Spleen (tissue), 7 donors: Measurements from ENCODE around the gene BRD3.

Experiments used
- POLR2A ChIP-seq, 3 donors: fragments of 450-650 bp; IDR thresholded peaks; one replicate each; pipeline ENCODE4 v1.5.1; 2017; ENCODE audit warnings: antibody characterized with exemption in 3 of 3, mild to moderate bottlenecking in 1 of 3
- POLR2AphosphoS5 ChIP-seq, 3 donors: sonication (generic); formaldehyde crosslinking; IDR thresholded peaks; one replicate each; pipeline ENCODE4 v1.5.1; 2017; ENCODE audit warnings: antibody characterized with exemption in 3 of 3
- TF ChIP-seq, protein P1 (sequence below), 11 experiments: fragments of 200-600 bp in 7 of 11; fragments of 450-650 bp in 4 of 11; sonication (generic) in 4 of 11; IDR thresholded peaks in 8 of 11; conservative IDR thresholded peaks in 3 of 11; 1 replicate in 7 of 11; 2 replicates in 4 of 11; pipeline versions ENCODE4 v1.4.0 to v1.8.0; 2016 to 2021; ENCODE audit warnings: antibody characterized with exemption in 11 of 11, inconsistent platforms in 4 of 11, mild to moderate bottlenecking in 1 of 11
- donor health status: DM: no; HTN: no; CAD: no; lungs with moderate emphysema.
- donor health status: DM: no; HTN: no; CAD: no.
- donor health status: DM: no; HTN: no; CAD: no.

DNA sequence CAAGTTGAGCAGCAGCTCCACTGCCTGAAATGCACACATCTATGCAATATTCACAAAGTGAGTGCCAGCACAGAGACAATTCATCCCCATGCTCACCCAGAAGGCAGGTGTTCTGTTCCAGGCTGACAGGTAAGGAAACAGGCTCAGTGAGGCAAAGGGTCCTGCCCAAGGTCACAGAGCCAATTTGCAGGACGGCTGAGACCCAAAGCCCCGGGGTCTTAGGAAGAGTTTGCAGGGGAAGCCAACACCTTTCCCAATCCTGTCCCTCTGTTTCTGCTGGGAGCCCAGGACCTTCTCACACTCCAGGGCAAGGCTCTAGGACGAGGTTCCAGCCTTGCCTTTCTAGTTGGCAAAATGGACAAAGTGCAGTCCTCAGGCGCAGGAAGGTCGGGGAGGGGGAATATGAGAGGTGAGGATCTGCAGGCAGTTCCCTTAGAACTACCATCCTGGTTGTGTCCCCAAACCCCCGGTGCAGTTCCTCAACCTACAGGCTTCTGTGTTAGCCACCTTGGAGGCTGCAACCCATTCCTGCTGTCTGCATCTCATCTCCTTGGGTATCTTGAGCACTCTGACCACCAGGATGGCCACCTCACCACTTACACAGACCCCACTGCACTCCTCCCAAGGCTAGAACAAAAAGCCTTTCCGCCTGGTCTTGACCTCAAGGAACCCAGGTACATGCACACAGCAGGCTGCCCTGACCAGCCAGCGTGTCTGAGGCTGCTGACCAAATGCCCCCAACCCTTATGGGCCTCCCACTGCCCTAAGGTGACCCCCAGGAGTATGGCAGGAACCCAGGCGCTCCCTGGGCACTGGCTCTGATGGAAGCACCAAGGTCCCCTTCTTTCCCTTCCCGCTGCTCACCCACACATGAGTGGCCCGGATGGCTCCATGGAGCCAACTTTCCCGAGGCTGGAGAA, 1.9 kb upstream of the BRD3 start:
- TF ChIP-seq, protein P1, sequence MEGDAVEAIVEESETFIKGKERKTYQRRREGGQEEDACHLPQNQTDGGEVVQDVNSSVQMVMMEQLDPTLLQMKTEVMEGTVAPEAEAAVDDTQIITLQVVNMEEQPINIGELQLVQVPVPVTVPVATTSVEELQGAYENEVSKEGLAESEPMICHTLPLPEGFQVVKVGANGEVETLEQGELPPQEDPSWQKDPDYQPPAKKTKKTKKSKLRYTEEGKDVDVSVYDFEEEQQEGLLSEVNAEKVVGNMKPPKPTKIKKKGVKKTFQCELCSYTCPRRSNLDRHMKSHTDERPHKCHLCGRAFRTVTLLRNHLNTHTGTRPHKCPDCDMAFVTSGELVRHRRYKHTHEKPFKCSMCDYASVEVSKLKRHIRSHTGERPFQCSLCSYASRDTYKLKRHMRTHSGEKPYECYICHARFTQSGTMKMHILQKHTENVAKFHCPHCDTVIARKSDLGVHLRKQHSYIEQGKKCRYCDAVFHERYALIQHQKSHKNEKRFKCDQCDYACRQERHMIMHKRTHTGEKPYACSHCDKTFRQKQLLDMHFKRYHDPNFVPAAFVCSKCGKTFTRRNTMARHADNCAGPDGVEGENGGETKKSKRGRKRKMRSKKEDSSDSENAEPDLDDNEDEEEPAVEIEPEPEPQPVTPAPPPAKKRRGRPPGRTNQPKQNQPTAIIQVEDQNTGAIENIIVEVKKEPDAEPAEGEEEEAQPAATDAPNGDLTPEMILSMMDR (IDR thresholded peaks at IDR 0.05 in 8 of 11, conservative IDR thresholded peaks at IDR 0.05 in 3 of 11), result no peak
- TF ChIP-seq POLR2A (IDR thresholded peaks at IDR 0.05) (no peak), POLR2AphosphoS5 (IDR thresholded peaks at IDR 0.05) (no peak)
